ENCODE data around the gene NEUROG1.

Gene NEUROG1

GRCh38 chr5:135490245-135491037 lies 45.3 kb downstream of the NEUROG1 start:
- no peak for DNase-seq (ENCODE audit: low spot score)
- peak overlapping the region; percentile 98 for H3K27ac ChIP-seq
- ChIA-PET CTCF (interaction anchor here (0.5 to 1.5 kb wide), 4 partner anchors 24 to 238 kb away, joined by 3 to 7 read pairs (median 4); no protein-coding TSS in a partner anchor), POLR2A (ENCODE audit: low non-redundant PET) (interaction anchor here (0.7 kb wide), 1 partner anchor 691 kb away, joined by 3 read pairs; no protein-coding TSS in a partner anchor)
- no peak for TF ChIP-seq CTCF (conservative IDR thresholded peaks at IDR 0.05; ENCODE audit: low read depth)

DNA sequence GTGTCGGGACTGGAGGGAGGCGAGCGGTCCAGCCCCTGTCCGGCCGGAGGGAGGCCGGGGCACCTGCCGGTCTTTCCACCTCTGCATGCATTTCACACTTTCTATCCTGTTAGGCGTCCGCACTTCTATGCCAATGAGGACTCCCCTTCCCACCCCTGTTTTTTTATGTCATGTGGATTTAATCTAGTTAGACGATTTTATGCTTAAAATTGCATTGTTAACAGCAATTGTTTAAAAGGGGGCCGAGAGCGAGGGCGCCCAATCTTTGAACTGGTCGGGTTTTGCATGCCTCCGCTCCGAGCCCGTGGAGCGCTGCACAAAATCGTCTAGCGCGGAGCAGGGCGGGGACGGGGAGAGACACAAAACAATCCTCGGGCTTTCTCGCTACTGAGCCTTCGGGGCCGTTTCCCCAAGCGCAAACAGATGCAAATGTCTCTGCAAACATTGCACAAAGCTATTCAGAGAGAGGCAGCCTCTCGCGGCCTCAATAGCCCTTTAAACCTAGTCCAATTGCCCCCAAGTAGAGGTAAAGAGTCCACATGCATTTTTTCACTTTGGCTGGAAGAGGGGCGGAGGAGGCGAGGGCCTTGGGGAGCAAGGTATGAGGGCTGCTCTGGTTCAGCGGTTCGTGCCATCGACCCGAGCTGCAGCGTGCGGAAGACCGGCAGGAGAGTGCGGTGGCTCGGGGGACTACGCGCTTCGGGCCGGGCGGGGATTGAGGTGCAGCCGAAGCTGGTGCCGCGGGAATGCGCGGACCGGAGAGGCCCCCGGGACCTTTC lies 46.1 kb downstream of the NEUROG1 start:
- no peak for DNase-seq (ENCODE audit: low spot score)
- peak overlapping the region; percentile 68 for H3K27ac ChIP-seq
- TF ChIP-seq CTCF (conservative IDR thresholded peaks at IDR 0.05; ENCODE audit: low read depth), result no peak
- CTCF ChIA-PET, result interaction anchor here (0.7 to 1.5 kb wide), 3 partner anchors 23 to 239 kb away, joined by 3 to 7 read pairs (median 6); no protein-coding TSS in a partner anchor
- POLR2A ChIA-PET (ENCODE audit: low non-redundant PET), result no interaction called here

DNA sequence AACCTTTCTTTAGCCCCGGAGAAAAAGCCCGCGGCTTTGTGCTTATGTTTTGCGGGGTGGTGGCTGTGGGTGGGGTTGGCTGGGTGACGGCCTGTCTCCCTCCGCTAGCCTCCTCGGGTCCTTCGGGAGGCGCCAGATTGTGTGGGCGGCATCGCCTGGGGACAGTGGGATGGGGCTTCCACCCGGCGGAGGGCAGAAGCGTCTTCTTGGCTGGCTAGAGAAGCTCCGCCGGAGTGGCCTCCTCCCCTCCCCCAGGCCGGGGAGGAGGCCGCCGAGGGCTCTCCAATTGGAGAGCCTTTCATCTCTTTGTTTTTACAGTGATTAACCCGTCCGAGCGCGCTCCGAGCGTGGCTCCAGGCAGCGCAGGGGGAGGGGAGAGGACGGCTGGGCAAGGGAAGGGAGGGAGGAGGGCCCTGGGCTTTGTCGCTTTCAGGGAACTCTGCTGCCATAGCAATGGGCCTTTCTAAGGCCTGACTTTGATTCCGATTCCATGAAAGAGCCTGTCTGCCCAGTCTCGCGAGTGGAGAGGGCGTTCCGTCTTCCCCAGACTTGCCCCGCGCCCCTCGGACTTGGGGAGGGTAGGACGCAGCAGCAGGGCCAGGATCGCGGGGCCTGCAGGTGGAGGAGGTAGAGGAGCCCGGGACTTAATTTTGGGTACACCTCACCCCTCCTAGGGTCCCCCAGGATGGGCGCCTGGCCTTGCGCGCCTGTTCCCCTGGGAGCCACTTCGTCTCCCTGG lies 46.9 kb downstream of the NEUROG1 start:
- peak overlapping the region; percentile 68 for H3K27ac ChIP-seq
- no peak for TF ChIP-seq CTCF (conservative IDR thresholded peaks at IDR 0.05; ENCODE audit: low read depth)
- DNase-seq (ENCODE audit: low spot score), result peak; percentile 81
- POLR2A ChIA-PET (ENCODE audit: low non-redundant PET), result interaction anchor here (0.6 kb wide), 1 partner anchor 178 kb away, joined by 3 read pairs; no protein-coding TSS in a partner anchor
- CTCF ChIA-PET, result interaction anchor here (0.5 to 1.9 kb wide), 9 partner anchors 14 to 580 kb away, joined by 3 to 12 read pairs (median 3); no protein-coding TSS in a partner anchor

DNA sequence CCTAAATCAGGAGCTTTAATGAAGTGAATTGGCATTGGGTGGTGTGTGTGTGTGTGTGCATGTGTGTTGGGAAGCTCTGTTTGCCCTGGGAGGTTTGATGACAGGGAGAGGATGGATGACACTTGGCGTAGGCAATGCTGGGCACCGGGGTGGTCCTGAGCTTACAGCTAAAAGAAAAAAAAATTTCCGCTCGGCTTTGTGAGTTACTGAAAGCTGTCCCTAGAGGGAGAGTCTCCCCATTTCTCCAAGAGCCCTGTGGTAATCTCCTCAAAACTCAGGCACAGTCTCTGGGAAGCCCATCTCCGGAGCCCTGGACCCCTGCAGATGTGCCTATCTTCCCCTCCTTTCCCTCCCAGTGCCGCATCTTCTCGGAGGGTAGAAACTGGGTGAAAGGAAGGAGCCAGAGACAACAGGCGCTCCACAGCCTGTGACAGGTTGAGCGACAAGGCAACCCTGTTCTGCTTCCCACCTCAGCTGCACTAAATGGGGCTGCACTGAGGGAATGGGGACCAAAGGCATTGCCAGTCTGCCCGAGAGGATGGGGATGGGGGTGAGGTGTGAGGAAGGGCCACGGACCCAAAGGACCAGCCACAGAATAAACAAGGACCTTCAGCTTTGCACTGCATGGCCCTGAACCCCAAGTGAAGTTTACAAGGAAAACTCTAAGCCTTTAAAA lies 47.8 kb downstream of the NEUROG1 start:
- no peak for TF ChIP-seq CTCF (conservative IDR thresholded peaks at IDR 0.05; ENCODE audit: low read depth)
- ChIA-PET POLR2A (ENCODE audit: low non-redundant PET) (interaction anchor here (0.6 kb wide), 1 partner anchor 179 kb away, joined by 3 read pairs; no protein-coding TSS in a partner anchor), CTCF (interaction anchor here (0.5 to 1.9 kb wide), 9 partner anchors 13 to 580 kb away, joined by 3 to 12 read pairs (median 3); no protein-coding TSS in a partner anchor)
- peak overlapping the region; percentile 68 for H3K27ac ChIP-seq
- DNase-seq (ENCODE audit: low spot score), result no peak

DNA sequence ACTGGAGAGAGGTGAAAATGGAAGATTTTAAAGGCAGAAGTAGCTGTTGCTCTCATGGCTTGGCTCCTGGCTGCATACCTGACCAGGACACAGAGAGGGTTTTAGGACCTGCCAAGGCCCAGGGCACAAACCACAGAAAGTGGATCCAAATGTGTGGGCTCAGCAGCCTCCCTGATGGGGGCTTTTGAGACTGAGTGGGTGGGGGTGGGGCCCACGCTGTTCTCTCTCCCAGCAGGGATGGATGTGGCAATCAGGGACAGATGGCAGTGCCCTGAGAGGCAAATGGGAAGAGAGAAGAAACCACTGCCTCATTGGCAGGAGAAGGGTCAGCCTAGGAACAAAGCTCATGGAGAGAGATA lies 48.7 kb downstream of the NEUROG1 start:
- no peak for DNase-seq (ENCODE audit: low spot score)
- POLR2A ChIA-PET (ENCODE audit: low non-redundant PET), result no interaction called here
- TF ChIP-seq CTCF (conservative IDR thresholded peaks at IDR 0.05; ENCODE audit: low read depth), result no peak
- H3K27ac ChIP-seq, result no peak overlapping the region
- CTCF ChIA-PET, result interaction anchor here (1.8 to 1.9 kb wide), 2 partner anchors 21 to 79 kb away, joined by 8 to 12 read pairs; no protein-coding TSS in a partner anchor

Data from RWPE1 (cell line).